OCI-LY1 (cell line): ENCODE measurements around the gene NEK6.
A peak's percentile ranks its signal among the peaks of the same experiment; 100 is the strongest.

Experiments
- H2AFZ ChIP-seq: fragments of 200-600 bp; sonication (generic), shearing (Covaris generic); 2 replicates; pipeline ENCODE4 v1.6.0; 2014; ENCODE audit warnings: antibody characterized with exemption, mild to moderate bottlenecking, low read length
- H3F3A ChIP-seq: fragments of 200-600 bp; sonication (generic), shearing (Covaris generic); 2 replicates; pipeline ENCODE4 v1.6.0; 2014; ENCODE audit warnings: mild to moderate bottlenecking, antibody characterized with exemption, low read length, moderate library complexity; ENCODE audit not compliant: insufficient read depth
- H3K27ac ChIP-seq: fragments of 200-600 bp; sonication (generic); 2 replicates; pipeline ENCODE4 v1.5.1; 2014; ENCODE audit warnings: low read length, mixed run types, mild to moderate bottlenecking, low read depth; ENCODE audit not compliant: poor library complexity, severe bottlenecking
- H3K27me3 ChIP-seq: fragments of 200-600 bp; sonication (generic); 2 replicates; pipeline ENCODE4 v1.6.0; 2014; ENCODE audit warnings: antibody characterized with exemption, mild to moderate bottlenecking, low read length, moderate library complexity; ENCODE audit not compliant: insufficient read depth
- H3K36me3 ChIP-seq: fragments of 200-600 bp; sonication (generic); 2 replicates; pipeline ENCODE4 v1.6.1; 2014; ENCODE audit warnings: mild to moderate bottlenecking, antibody characterized with exemption, low read length, moderate library complexity, mixed read lengths; ENCODE audit not compliant: insufficient read depth
- H3K4me1 ChIP-seq: fragments of 200-600 bp; sonication (generic); 2 replicates; pipeline ENCODE4 v1.5.1; 2014; ENCODE audit warnings: mild to moderate bottlenecking, low read length, moderate library complexity; ENCODE audit not compliant: insufficient read depth, severe bottlenecking
- H3K4me2 ChIP-seq: fragments of 200-600 bp; sonication (generic), shearing (Covaris generic); 2 replicates; pipeline ENCODE4 v1.6.1; 2014; ENCODE audit warnings: low read length
- H3K4me3 ChIP-seq: fragments of 200-600 bp; sonication (generic); 2 replicates; pipeline ENCODE4 v1.5.1; 2014; ENCODE audit warnings: low read length, low read depth, mild to moderate bottlenecking, mixed read lengths; ENCODE audit not compliant: poor library complexity, severe bottlenecking
- H3K79me2 ChIP-seq: fragments of 200-600 bp; shearing (Covaris generic); 2 replicates; pipeline ENCODE4 v1.6.1; 2016; ENCODE audit warnings: mixed run types, low read length, mixed read lengths; ENCODE audit not compliant: insufficient read depth
- H3K9ac ChIP-seq: fragments of 200-600 bp; sonication (generic), shearing (Covaris generic); 2 replicates; pipeline ENCODE4 v1.6.1; 2014; ENCODE audit warnings: mild to moderate bottlenecking, low read length, mixed read lengths
- H3K9me2 ChIP-seq: fragments of 200-600 bp; sonication (generic), shearing (Covaris generic); 2 replicates; pipeline ENCODE4 v1.6.1; 2014; ENCODE audit warnings: low read depth, mild to moderate bottlenecking, low read length, mixed read lengths
- H3K9me3 ChIP-seq: fragments of 200-600 bp; shearing (Covaris generic); 2 replicates; pipeline ENCODE4 v1.6.1; 2014; ENCODE audit warnings: low read length, mixed read lengths
- H4K20me1 ChIP-seq: fragments of 200-600 bp; sonication (generic), shearing (Covaris generic); 2 replicates; pipeline ENCODE4 v1.6.0; 2016; ENCODE audit warnings: mild to moderate bottlenecking, low read length; ENCODE audit not compliant: insufficient read depth
- CTCF ChIP-seq: fragments of 200-600 bp; sonication (generic), shearing (Covaris generic); IDR thresholded peaks from 2 replicates; pipeline ENCODE4 v1.5.1; 2017; ENCODE audit warnings: mild to moderate bottlenecking, antibody characterized with exemption, low read length, moderate library complexity, mixed read lengths
- EZH2 ChIP-seq: fragments of 200-600 bp; sonication (generic), shearing (Covaris generic); IDR thresholded peaks from 2 replicates; pipeline ENCODE4 v1.8.0; 2017; ENCODE audit warnings: borderline replicate concordance, mixed run types, mild to moderate bottlenecking, antibody characterized with exemption, low read length, moderate library complexity, mixed read lengths

NEK6 gene

DNA sequence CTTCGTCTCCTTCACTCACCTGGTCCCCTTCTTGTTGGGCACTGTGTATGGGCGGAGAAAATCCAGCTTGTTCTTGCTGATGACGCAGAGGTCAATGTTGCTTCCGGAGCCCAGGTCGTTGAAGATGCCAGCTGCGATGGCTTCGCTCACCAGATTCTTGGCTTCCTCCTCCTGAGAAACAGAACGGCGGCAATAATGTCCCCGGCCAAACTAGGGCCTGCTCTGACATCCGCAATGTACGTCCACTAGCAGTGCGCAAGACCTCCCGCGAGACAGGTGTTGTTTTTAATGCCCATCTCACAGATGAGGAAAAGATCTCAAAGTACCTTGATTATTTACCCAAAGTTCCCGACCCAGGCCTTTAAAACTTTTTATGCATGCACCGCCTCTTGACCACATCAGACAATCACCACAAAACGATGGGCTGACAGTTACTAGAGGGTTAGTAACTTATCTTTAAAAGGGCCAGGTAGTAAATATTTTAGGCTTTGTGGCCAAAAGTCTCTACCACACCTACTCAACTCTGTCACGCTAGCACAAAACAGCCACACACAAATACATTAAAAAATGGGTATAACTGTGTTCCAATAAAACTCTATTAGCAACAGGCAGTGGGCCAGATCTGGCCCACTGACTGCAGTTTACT, 99.1 kb downstream of the NEK6 start:
- Histone ChIP-seq H3K4me3 (no peak overlapping the region), H4K20me1 (no peaks in the 10 kb centered on the region), H3K9ac (no peak overlapping the region)

GRCh38 chr9:124357721-124358361, 100.1 kb downstream of the NEK6 start:
- H3K4me2 ChIP-seq = no peak overlapping the region
- no peaks in the 10 kb centered on the region for H4K20me1 ChIP-seq
- no peak overlapping the region for H2AFZ ChIP-seq
- H3K79me2 ChIP-seq = peaks cover 15% of the 10 kb centered on the region
- no peaks in the 10 kb centered on the region for H3K9me2 ChIP-seq
- no peak overlapping the region for H3K27ac ChIP-seq
- TF ChIP-seq CTCF (peak; percentile 40), EZH2 (no peak)
- no peaks in the 10 kb centered on the region for H3K4me1 ChIP-seq
- no peak overlapping the region for H3K4me3 ChIP-seq
- H3K9me3 ChIP-seq = no peaks in the 10 kb centered on the region
- H3K27me3 ChIP-seq = no peaks in the 10 kb centered on the region
- H3K36me3 ChIP-seq = peaks cover 19% of the 10 kb centered on the region; the same call in 1 of the 2 replicates
- H3K9ac ChIP-seq = no peak overlapping the region
- H3F3A ChIP-seq = no peaks in the 10 kb centered on the region

More for the DNA sequence above, 99.1 kb downstream of the NEK6 start:
- Histone ChIP-seq H3K27ac (no peak overlapping the region), H3K4me2 (no peak overlapping the region), H3K9me2 (no peaks in the 10 kb centered on the region), H3K79me2 (peaks cover 11% of the 10 kb centered on the region), H3F3A (no peaks in the 10 kb centered on the region), H3K9me3 (no peaks in the 10 kb centered on the region), H3K36me3 (peaks cover 29% of the 10 kb centered on the region), H3K4me1 (no peaks in the 10 kb centered on the region), H2AFZ (no peak overlapping the region), H3K27me3 (no peaks in the 10 kb centered on the region)
- TF ChIP-seq CTCF (no peak), EZH2 (no peak)

GRCh38 chr9:124358631-124359030, 100.9 kb downstream of the NEK6 start:
- Histone ChIP-seq H2AFZ (no peak overlapping the region), H4K20me1 (no peaks in the 10 kb centered on the region), H3F3A (no peaks in the 10 kb centered on the region), H3K27ac (no peak overlapping the region), H3K9ac (no peak overlapping the region), H3K9me3 (no peaks in the 10 kb centered on the region), H3K79me2 (peaks cover 15% of the 10 kb centered on the region), H3K9me2 (no peaks in the 10 kb centered on the region), H3K4me3 (no peak overlapping the region), H3K27me3 (no peaks in the 10 kb centered on the region), H3K4me2 (no peak overlapping the region), H3K4me1 (no peaks in the 10 kb centered on the region), H3K36me3 (peaks cover 18% of the 10 kb centered on the region; the same call in 1 of the 2 replicates)
- no peak for TF ChIP-seq EZH2
- no peak for TF ChIP-seq CTCF
